GM18507 (cell line): ENCODE data around the gene NXF1.
"Not testable (repeated sequence)": the region's sequence is repeated elsewhere in the genome, so short reads cannot be mapped to it uniquely, and the experiment has no call there.

ENCODE experiments used
- DNase-seq: peaks from one replicate; pipeline ENCODE4 v3.0.0; 2011; ENCODE audit warnings: low read depth; ENCODE audit not compliant: insufficient read length; ENCODE audit errors: extremely low spot score
- FAIRE-seq: peaks from 2 replicates; lab custom pipeline; 2011; peaks lifted over from hg19 to GRCh38; lab: Jason Lieb, UNC

Gene NXF1

DNA sequence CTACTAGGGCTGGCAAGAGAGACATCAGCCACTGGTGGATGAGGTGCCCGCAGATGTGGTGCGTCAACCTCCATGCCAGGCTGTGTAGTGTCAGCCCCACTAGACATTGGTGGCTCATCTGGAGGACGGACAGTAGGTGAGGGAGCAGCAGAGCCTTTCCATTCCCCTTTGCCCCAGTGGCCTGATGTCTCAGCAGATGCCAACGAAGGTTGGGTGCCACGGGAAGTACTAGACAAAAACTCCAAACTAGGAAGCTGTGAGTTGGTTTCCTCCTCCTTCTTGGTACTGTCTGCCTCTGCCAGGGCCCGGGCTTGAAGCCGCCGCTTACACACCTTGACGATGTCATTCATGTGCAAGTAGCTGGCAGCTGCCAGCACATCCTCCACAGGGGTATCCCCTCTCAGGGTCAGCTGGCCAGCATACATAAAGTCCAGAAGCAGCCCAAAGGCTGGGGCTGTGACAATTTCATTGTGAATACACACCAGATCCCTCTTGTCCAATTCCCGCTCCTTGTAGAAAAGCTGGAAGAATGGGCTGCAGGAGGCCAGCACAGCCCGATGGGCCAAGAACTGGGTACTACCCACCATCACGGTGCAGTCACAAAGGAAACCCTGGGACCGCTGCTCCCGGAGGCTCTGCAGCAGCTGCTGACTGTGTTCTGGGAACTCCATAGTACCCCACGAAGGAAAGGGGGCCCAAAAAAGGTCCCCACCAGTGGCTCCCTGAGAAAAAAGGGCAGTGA is 52.1 kb downstream of the NXF1 start:
- DNase-seq = no peak
- FAIRE-seq = no peak

DNA sequence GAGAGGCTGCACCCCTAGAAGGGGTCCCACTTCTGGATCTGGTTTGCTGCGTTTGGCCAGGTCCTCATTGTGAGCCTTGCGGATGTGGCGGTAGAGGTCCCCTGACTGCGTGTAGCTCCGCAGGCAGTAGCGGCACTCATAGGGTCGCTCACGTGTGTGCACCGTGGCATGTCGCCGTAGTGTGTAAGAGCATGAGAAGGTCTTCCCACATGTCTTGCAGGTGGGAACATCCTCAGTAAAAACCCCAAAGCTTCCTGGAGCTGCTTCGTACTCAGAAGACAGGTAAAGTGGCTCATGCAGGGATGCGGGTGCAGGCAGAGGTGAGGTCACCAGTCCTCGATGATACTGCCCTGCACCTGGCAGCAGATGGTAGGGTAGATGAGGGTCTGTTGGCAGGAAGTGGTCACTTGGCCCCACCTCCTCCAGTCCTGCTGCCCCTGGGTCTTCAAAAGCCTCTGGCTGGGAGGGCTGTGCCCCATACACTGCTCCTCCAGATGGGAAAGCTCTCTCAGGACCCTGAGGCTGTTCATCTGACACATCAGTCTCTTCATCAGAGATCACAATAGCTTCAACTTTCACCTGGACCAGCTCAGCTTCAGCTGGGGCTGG is 53.0 kb downstream of the NXF1 start:
- DNase-seq (no peak), FAIRE-seq (no peak)

DNA sequence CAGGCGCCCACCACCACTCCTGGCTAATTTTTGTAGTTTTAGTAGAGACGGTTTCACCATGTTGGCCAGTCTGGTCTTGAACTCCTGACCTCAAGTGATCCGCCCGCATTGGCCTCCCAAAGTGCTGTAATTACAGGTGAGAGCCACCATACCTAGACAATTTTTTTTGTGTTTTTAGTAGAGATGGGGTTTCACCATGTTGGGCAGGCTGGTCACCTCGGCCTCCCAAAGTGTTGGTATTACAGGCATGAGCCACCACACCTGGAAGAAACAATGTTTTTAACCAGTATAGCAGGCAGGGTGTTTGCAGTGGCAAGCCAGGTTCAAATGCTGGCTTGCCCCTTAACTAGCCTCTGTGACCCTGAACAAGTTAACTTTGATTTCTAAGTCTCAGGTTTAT is 55.3 kb downstream of the NXF1 start:
- FAIRE-seq, DNase-seq: not testable (repeated sequence)

DNA sequence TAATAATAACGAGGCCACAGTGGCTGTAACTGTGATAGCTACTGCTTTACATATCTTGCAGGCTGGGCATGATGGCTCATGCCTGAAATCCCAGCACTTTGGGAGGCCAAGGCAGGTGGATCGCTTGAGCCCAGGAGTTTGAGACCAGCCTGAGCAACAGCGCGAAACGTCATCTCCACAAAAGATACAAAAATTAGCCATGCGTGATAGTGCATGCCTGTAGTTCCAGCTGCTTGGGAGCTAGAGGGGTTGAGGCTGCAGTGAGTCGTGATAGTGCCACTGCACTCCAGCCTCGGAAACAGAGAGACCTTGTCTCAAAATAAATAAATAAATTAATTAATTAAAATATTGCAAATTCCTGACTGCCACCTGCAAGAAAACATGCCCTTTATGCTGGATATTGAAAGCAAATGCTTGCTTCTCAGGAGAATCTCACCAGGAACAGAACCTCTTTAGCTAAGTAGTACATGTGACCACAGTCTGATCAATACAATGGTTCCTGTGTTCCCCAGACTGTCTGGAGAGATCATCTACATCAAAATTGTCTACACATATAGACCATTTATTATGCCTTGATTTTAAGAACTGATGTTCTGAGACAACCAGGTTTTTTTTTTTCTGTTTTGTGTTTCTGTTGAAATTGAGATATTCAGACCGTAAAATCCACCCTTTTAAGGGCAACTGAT is 57.6 kb downstream of the NXF1 start:
- no peak for DNase-seq

More for the DNA sequence above, 57.6 kb downstream of the NXF1 start:
- no peak for FAIRE-seq
